ENCODE results near the gene CENPS.
"Not testable (repeated sequence)": the region's sequence is repeated elsewhere in the genome, so short reads cannot be mapped to it uniquely, and the experiment has no call there.

CENPS gene

GRCh38 chr1:10419351-10419750, 10.9 kb upstream of the CENPS start:
- DNase-seq (ENCODE audit: low read depth in 3 of 3) = no peak

DNA sequence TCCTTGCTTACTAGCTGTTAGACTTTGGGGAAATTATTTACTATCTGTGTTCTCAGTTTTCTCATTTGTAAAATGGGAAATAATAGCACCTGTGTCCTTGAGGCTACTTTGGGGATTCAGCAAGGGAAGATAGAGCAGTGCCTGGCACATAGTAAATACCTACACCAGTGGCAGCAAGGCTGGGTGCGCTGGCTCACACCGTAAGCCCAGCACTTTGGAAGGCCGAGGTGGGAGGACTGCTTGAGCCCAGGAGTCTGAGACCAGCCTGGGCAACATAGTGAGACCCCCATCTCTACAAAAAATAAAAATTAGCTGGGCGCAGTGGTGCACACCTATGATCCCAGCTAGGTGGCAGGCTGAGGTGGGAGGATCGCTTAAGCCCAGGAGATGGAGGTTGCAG, 8.6 kb upstream of the CENPS start:
- DNase-seq (ENCODE audit: low read depth in 3 of 3) = no peak

DNA sequence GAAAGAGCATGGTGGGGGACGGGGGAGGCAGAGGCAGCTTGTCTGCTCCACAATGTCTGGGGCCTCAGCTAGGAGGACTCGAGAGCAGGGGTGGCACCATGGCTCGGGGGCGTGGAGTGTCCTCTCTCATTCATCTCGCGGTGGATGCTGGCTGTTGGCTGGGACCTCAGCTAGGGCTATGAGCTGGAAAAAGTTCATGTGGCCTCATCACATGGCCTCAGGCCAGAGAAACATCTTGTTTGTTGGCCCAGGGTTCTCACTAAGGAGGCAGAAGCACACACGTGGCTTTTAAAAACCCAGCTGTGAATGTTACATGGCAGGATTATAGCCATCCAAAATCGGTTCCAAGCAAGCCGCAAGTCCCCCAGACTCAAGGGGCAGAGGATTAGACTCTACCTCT, 6.2 kb upstream of the CENPS start:
- no peak for DNase-seq (ENCODE audit: low read depth in 3 of 3)

DNA sequence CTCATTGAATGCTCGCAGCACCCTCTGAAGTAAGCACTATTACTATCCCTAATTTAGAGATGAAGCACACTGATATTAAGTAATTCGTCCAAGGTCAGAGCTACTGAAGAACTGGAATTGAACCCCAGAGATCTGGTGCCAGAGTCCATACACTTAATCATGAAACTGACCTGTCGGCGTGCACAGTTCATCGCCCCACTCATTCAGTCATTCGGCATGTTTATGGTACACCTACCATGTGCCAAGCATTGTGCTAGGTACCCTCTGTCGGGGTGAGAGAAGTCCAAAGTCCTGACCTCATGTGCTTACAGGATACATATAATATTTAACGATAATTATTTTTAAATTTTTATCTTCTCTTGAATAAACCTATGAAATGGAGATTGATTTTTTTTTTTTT, 5.6 kb upstream of the CENPS start:
- no peak for DNase-seq (ENCODE audit: low read depth in 3 of 3)

GRCh38 chr1:10425826-10426534, 4.3 kb upstream of the CENPS start:
- not testable (repeated sequence) for DNase-seq (ENCODE audit: low read depth in 3 of 3)

GRCh38 chr1:10426535-10426848, 3.7 kb upstream of the CENPS start:
- not testable (repeated sequence) for DNase-seq (ENCODE audit: low read depth in 3 of 3)

- no peak for DNase-seq (ENCODE audit: low read depth in 3 of 3)
Measured at GRCh38 chr1:10428984-10429383, 1.2 kb upstream of the CENPS start.

DNA sequence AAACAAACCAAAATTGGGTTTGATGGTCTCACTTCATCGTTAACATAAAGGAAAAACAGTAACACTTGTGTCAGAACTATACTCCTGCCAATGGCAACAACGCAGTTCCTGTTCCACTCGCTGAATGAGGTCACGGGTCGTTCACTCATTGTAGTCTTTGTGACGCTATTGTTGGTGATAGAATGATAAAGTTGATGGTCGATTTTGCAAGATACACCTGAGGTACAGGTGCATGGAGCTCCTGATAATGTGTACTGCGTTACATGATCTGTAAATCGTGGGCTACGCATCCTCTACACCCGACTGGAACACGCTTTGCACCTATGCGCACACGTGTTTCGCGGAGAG, 391 bp upstream of the CENPS start:
- no peak for DNase-seq (ENCODE audit: low read depth in 3 of 3)

DNA sequence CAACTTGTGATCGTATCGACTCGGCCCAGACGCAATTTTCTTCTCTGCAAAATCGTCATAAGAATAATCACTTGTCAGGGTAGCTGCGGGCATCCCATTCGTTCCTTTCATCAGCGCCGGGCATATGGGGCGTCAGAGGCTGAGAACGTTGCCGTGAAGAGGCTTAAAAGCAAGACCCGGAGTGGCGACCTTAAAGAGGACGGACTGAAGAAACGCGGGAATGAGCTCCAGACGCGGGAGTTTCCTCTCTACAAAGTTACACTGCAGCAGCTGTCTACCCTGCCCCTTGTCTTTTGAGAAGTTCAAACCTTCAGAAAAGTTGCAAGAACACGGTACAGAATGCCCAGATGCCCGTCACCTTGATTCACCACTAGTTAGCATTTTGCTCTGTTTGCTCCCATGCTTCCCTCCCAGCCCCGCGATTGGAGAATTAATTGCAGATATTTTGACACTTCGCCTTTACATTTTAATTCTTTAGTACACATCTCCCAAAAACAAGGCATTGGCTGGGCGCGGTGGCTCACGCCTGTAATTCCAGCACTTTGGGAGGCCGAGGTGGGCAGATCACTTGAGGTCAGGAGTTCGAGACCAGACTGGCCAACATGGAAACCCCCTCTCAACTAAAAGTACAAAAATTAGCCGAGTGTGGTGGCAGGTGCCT, 967 bp downstream of the CENPS start:
- DNase-seq (ENCODE audit: low read depth in 3 of 3) = no peak

GRCh38 chr1:10432910-10433700, 2.9 kb downstream of the CENPS start:
- DNase-seq (ENCODE audit: low read depth in 3 of 3) = no peak

DNA sequence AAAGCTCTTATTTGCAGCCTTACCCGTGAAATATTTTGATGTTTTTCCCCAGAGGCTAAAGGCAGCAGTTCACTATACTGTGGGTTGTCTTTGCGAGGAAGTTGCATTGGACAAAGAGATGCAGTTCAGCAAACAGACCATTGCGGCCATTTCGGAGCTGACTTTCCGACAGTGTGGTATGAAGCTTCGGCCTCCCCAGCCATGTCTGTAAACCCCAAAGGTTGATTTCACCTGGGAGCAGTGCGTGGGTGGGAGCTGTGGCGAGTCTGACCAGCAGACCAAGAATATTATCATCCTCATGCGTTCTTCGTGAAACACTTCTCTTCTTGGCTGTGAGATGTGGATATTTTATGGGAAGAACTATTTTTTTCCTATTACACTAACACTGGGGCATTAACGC, 3.6 kb downstream of the CENPS start:
- DNase-seq (ENCODE audit: low read depth in 3 of 3) = no peak

- DNase-seq (ENCODE audit: low read depth in 3 of 3) = no peak
Measured at GRCh38 chr1:10434590-10434989, 4.4 kb downstream of the CENPS start.

DNA sequence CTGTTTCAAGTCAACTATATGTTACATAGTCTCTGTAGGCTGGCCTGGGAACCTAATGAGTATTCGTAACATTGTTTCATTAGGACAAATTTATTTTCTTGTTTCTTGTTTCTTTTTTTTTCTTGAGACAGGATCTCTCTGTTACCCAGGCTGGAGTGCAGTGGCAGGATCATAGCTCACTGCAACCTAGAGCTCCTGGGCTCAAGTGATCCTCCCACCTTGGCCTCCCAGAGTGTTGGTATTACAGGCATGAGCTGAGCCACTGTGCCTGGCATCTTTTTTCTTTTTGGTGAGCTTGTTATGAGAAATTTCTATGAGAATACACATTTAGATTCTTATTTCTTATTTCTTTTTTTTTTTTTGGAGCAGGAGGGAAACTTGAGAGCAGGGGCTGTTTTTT, 6.8 kb downstream of the CENPS start:
- no peak for DNase-seq (ENCODE audit: low read depth in 3 of 3)

DNA sequence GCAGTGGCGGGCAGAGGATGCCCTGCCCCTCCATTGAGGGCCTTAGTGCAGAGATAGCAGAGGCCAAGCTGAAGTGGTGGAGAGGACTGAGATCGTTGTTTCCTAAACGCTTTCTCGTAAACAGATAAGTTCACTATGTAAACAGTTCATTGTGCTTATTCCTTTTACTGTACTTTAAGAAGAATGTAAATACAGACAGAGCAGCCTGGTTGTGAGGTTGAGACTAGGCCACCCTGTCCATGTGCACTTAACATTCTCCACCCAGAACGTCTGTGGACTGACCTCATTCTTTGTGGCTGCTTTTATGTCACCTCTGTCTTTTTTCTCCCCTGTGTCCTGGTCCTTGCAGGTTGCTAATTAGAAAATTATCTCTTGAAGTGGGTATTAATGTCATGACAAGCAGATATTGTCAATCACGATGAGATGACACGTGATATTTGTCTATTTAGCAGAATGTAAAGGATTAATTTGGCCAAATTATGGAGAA, 8.5 kb downstream of the CENPS start:
- DNase-seq (ENCODE audit: low read depth in 3 of 3) = no peak

DNA sequence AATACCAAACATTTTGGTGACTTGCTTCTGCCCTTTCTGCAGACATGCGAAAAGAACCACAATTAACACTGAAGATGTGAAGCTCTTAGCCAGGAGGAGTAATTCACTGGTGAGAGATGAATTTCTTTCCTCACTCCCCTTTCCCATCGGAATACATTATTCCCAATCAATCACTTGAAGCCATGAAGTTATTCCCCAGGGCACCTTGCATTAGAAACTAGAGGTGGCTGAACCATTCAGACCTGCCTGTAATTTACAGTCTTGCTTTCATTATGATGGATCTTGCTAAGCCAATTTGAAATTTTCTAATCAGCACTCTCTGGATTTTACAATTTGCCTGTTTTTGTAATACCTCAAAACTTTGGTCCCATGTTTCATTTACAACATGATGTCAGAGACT, 10.1 kb downstream of the CENPS start:
- DNase-seq (ENCODE audit: low read depth in 3 of 3) = no peak

DNA sequence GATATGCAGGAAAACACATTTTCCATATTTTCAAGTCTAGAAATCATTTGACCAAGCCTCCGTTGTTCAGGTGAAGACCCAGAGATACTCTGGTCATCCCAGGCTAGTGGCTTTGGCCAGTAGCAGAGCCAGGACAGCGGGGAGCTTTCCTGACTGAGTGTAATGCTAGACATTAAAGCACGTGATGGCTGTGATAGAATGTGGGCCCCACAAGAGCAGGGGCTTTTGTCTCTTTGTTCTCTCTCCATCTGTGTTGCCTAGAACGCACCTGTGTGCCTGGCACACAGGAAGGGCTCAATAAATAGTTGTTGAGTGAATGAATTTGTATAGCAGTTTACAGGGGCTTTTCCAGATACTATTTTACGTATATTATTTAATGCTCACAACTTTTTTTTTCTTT, 10.6 kb downstream of the CENPS start:
- no peak for DNase-seq (ENCODE audit: low read depth in 3 of 3)

- no peak for DNase-seq (ENCODE audit: low read depth in 3 of 3)
Measured at GRCh38 chr1:10444248-10444647, 14.0 kb downstream of the CENPS start.

GRCh38 chr1:10444795-10445397, 14.7 kb downstream of the CENPS start:
- DNase-seq (ENCODE audit: low read depth in 3 of 3) = no peak

DNA sequence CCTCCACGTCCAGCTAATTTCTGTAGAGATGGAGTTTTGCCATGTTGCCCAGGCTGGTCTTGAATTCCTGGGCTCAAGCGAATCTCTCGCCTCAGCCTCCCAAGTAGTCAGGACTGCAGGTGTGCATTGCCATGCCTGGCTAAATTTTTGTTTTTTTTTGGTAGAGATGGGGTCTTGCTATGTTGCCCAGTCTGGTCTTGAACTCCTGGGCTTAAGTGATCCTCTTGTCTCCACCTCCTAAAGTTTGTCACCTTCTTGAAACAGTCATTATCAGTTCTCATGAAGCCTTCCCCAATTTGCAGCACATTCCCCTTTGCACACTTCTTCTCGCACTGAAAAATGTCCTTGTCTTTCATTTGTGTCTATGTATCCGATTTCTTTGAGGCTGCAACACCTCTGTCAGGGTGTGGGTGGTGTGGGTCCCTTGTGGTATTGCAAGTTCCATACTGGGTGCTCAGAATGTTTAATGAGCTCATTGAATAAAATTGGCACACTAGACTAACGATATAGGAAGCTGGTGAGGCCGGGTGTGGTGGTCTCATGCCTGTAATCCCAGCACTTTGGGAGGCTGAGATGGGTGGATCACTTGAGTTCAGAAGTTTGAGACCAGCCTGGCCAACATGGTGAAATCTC, 16.7 kb downstream of the CENPS start:
- no peak for DNase-seq (ENCODE audit: low read depth in 3 of 3)

GRCh38 chr1:10449751-10450150, 19.5 kb downstream of the CENPS start, which contains the start of gene CORT:
CORT (plus strand) TSS chr1:10450031; CDS start chr1:10450224, 193 bp downstream.
- DNase-seq (ENCODE audit: low read depth in 3 of 3) = no peak

DNA sequence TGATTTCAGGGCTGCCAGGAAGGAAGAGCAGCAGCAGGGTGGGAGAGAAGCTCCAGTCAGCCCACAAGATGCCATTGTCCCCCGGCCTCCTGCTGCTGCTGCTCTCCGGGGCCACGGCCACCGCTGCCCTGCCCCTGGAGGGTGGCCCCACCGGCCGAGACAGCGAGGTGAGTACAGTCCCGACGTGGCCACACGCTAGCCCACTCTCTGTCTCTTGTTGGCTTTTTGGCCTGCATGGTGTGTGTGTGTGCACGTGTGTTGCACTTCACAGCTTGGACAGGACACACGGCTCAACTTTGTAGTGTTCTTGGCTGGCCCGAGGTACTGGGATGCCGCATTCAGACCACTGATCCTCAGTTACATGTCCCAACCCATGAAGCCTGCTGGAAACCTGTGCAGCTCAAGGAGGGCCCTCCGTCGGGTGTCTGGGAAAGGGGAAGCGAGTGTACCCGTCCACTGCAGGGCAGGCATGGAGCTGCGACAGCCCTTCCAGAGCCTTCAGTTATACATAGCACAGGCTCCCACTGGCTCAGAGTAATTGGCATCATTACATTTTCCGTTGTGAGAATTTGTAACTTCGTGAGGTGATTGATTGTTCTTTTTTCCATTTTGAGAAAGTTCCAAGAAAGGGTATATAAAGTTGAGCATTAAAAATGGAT, 20.1 kb downstream of the CENPS start:
- DNase-seq (ENCODE audit: low read depth in 3 of 3) = no peak
